Right kidney (tissue), 1 donor: ENCODE data around the gene OTUD7B.

Experiments used
- DNase-seq: peaks from one replicate; pipeline ENCODE4 v3.0.0-alpha.2; 2016

OTUD7B gene

GRCh38 chr1:149916898-149917252, 93.7 kb downstream of the OTUD7B start:
- DNase-seq, result peak; percentile 25

- no peak for DNase-seq
Observed at GRCh38 chr1:149916193-149916897, 94.2 kb downstream of the OTUD7B start.

GRCh38 chr1:149915429-149916192, 94.9 kb downstream of the OTUD7B start:
- DNase-seq, result peak; percentile 41

GRCh38 chr1:149914545-149914944, 96.0 kb downstream of the OTUD7B start:
- DNase-seq, result no peak

- no peak for DNase-seq
Observed at GRCh38 chr1:149906570-149907075, 103.9 kb downstream of the OTUD7B start.

GRCh38 chr1:149903836-149904491, 106.6 kb downstream of the OTUD7B start:
- no peak for DNase-seq

- DNase-seq, result peak; percentile 97
Observed at GRCh38 chr1:149899460-149900284, 110.9 kb downstream of the OTUD7B start, which contains the start of gene BOLA1. Gene BOLA1, plus strand, starts transcription at chr1:149899568. Its CDS starts 492 bp downstream, at chr1:149900060.

- no peak for DNase-seq
Observed at GRCh38 chr1:149896575-149896974, 114.0 kb downstream of the OTUD7B start.

- DNase-seq, result no peak
Observed at GRCh38 chr1:149888999-149889289, 121.6 kb downstream of the OTUD7B start.

GRCh38 chr1:149888247-149888998, 122.1 kb downstream of the OTUD7B start:
- peak; percentile 89 for DNase-seq
